Panc1 (cell line): ENCODE measurements around the gene SRMS. TPM values are rescaled to one million over a fixed set of nuclear protein-coding genes. Genes with fewer than 3 reads are reported as not detected.

Experiments used
- ATAC-seq: fragments of 200-7000 bp; cut with Tn5 transposase; 2 replicates; pipeline ENCODE4 v1.9.1; 2020; ENCODE audit warnings: mild to moderate bottlenecking, moderate library complexity
- BruUV-seq: library from RNA; stranded (reverse); fragments of 400-500 nt; replicated peaks from 2 replicates; lab custom pipeline; 2021; lab: Mats Ljungman, UMichigan
- CTCF ChIA-PET: fragments of 300-600 bp; sonication (Branson Sonifier 250); formaldehyde crosslinking; loops from one replicate; lab custom pipeline; 2022; ENCODE audit warnings: antibody characterized with exemption; lab: Charles Lee
- POLR2A ChIA-PET: fragments of 300-600 bp; sonication (Branson Sonifier 250); formaldehyde crosslinking; loops from one replicate; lab custom pipeline; 2022; ENCODE audit warnings: antibody characterized with exemption; lab: Charles Lee
- DNase-seq: peaks from one replicate; pipeline ENCODE4 v3.0.0-alpha.2; 2010; ENCODE audit warnings: low read depth, low spot score
- H3K27ac ChIP-seq: 2 replicates; pipeline ENCODE4 v1.5.1; 2011; ENCODE audit warnings: mild to moderate bottlenecking, low read length, inconsistent platforms
- H3K27me3 ChIP-seq: fragments of 200-500 bp; sonication (Bioruptor generic); 2 replicates; pipeline ENCODE4 v1.6.0; 2014; ENCODE audit warnings: low read length, inconsistent platforms; ENCODE audit not compliant: control insufficient read depth, insufficient read depth
- H3K36me3 ChIP-seq: fragments of 200-500 bp; sonication (Bioruptor generic); 2 replicates; pipeline ENCODE4 v1.5.1; 2014; ENCODE audit warnings: inconsistent platforms, mild to moderate bottlenecking, low read length, moderate library complexity; ENCODE audit not compliant: control insufficient read depth, insufficient read depth
- H3K4me1 ChIP-seq: 2 replicates; pipeline ENCODE4 v1.5.1; 2011; ENCODE audit warnings: inconsistent platforms, mild to moderate bottlenecking, low read length, moderate library complexity; ENCODE audit not compliant: control insufficient read depth, insufficient read depth
- H3K4me3 ChIP-seq, 2 experiments: 2 replicates each; pipeline ENCODE4 v1.5.1; 2011 to 2012; ENCODE audit warnings: low read depth in 2 of 2, low read length in 2 of 2, mild to moderate bottlenecking in 2 of 2, inconsistent platforms in 1 of 2, moderate library complexity in 1 of 2
- H3K9me3 ChIP-seq: fragments of 200-500 bp; sonication (Bioruptor generic); 2 replicates; pipeline ENCODE4 v1.5.1; 2014; ENCODE audit warnings: low read depth, mild to moderate bottlenecking, inconsistent platforms, low read length, moderate library complexity; ENCODE audit not compliant: control insufficient read depth, insufficient read depth
- CTCF ChIP-seq: fragments of 450-650 bp; IDR thresholded peaks from 2 replicates; pipeline ENCODE4 v1.5.1; 2017; ENCODE audit warnings: mild to moderate bottlenecking
- POLR2AphosphoS5 ChIP-seq: IDR thresholded peaks from 2 replicates; pipeline ENCODE4 v1.6.1; 2012; ENCODE audit warnings: mild to moderate bottlenecking, low read depth, low read length, moderate library complexity
- REST ChIP-seq, 2 experiments: IDR thresholded peaks; 2 replicates each; pipeline ENCODE4 v1.6.1; 2011 to 2012; ENCODE audit warnings: low read depth in 2 of 2, control low read depth in 1 of 2, low read length in 1 of 2, mild to moderate bottlenecking in 1 of 2, moderate library complexity in 1 of 2; ENCODE audit not compliant: insufficient read depth in 1 of 2
- SIN3A ChIP-seq: IDR thresholded peaks from 2 replicates; pipeline ENCODE4 v1.6.1; 2012; ENCODE audit warnings: low read depth, mild to moderate bottlenecking, low read length, moderate library complexity, borderline replicate concordance; ENCODE audit not compliant: insufficient read depth
- TCF7L2 ChIP-seq: IDR thresholded peaks from 2 replicates; pipeline ENCODE4 v1.6.1; 2011; ENCODE audit warnings: mild to moderate bottlenecking, low read depth, low read length, inconsistent platforms
- in situ Hi-C: cut with HindIII; loops from 2 replicates; pipeline ENCODE4 v1.10.0; 2016; ENCODE audit warnings: low sequenced_read_pairs, low pct_unique_long_range_greater_than_20kb
- intact Hi-C: fragments of 100-400 bp; cut with micrococcal nuclease; formaldehyde crosslinking; loops from one replicate; pipeline ENCODE4 v1.10.0; 2022; ENCODE audit not compliant: unreplicated experiment
- total RNA-seq: library from RNA; stranded (reverse); gene quantifications from one replicate; pipeline ENCODE4 v1.2.1, GENCODE V29; 2021; ENCODE audit not compliant: unreplicated experiment

SRMS gene
- total RNA-seq, 1 experiment from 2014 or later = not detected

- peaks cover 4% of the 10 kb centered on the region; the same call in 1 of the 2 replicates for H3K36me3 ChIP-seq
- ATAC-seq (no peak), DNase-seq (no peak)
- TF ChIP-seq CTCF (no peak), REST (IDR thresholded peaks at IDR 0.05; ENCODE audit: insufficient read depth in 1 of 2, low read depth in 2 of 2, low read length in 1 of 2) (no peak), POLR2AphosphoS5 (no peak), TCF7L2 (no peak), SIN3A (no peak)
- peaks cover 7% of the 10 kb centered on the region for H3K4me1 ChIP-seq
- POLR2A ChIA-PET = no interaction called here
- H3K27ac ChIP-seq = no peak overlapping the region
- H3K9me3 ChIP-seq = no peaks in the 10 kb centered on the region
- H3K27me3 ChIP-seq = no peaks in the 10 kb centered on the region
- H3K4me3 ChIP-seq = peak overlapping the region; percentile 19 to 32
- intact Hi-C loops (no loop called here), in situ Hi-C loops (no loop called here)
- CTCF ChIA-PET = interaction anchor here (1.1 kb wide), 1 partner anchor 41 kb away, joined by 9 read pairs; no protein-coding TSS in a partner anchor
- BruUV-seq = no TSS peak
Measured at GRCh38 chr20:63522091-63522868, 25.3 kb downstream of the SRMS start.

GRCh38 chr20:63521602-63522001 is 25.9 kb downstream of the SRMS start:
- intact Hi-C loops = no loop called here
- POLR2A ChIA-PET = interaction anchor here (0.6 to 1.9 kb wide), 3 partner anchors 10 to 33 kb away, joined by 3 to 5 read pairs (median 4); partner anchors contain the start of gene PTK6

More at GRCh38 chr20:63521602-63522001, 25.9 kb downstream of the SRMS start:
- Histone ChIP-seq H3K4me3 (peak overlapping the region; percentile 79 to 80), H3K27ac (peak overlapping the region; percentile 77), H3K36me3 (peaks cover 4% of the 10 kb centered on the region; the same call in 1 of the 2 replicates), H3K9me3 (no peaks in the 10 kb centered on the region), H3K27me3 (no peaks in the 10 kb centered on the region), H3K4me1 (peaks cover 7% of the 10 kb centered on the region)
- ATAC-seq = no peak
- in situ Hi-C loops = no loop called here
- no TSS peak for BruUV-seq
- no peak for TF ChIP-seq REST (IDR thresholded peaks at IDR 0.05; ENCODE audit: insufficient read depth in 1 of 2, low read depth in 2 of 2, low read length in 1 of 2)
- TF ChIP-seq SIN3A = no peak
- no peak for TF ChIP-seq TCF7L2
- no peak for TF ChIP-seq CTCF
- TF ChIP-seq POLR2AphosphoS5 = no peak
- DNase-seq = no peak
- CTCF ChIA-PET = interaction anchor here (0.6 to 1.5 kb wide), 3 partner anchors 16 to 86 kb away, joined by 7 to 10 read pairs (median 9); partner anchors contain the start of gene PTK6
